Measurements from ENCODE around the gene CHD6. TPM values are rescaled to one million over a fixed set of nuclear protein-coding genes. Genes with fewer than 3 reads are reported as not detected.

CHD6 gene
- total and polyA plus RNA-seq, 2 of the 13 experiments (the other 11 are each of a cell fraction or from before 2014, with no cell fraction given): 14.4 to 52.0 TPM

DNA sequence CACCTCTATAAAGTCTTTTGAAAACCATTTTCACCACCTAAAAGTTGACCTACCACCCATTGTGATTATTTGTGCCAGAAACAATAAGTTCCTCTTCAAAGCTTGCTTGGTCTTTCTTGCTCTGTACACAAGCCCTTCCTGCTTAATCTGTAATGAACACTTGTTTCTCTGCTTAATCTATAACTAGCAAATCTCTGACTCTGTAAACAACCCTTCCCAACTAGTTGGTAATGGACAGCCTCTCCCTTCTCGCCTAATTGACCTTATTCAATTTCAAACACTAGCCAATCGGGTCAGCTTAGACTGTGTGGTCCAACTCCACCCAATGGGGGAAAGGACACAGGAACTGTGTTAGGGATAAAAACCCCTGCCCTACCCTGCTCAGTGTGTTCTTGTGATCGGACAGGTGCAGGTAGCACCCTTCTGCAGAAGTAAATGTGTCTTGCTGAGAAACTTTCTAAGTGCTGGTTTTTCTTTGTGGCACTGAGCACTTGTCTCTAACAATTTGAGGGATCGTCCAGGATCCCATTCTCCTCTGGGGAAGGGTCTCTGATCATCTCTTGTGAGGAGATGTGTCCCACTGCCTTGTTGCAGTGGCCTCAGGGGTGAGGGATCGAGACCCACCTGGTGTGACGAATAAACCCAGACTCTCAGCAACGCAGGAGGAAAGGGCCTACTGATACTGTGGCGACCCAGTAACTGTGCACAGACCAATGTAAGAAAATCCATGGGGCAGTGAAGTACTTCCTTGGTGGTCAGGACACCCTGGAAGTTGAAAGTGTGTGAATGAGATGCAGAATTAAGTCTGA is 23.5 kb downstream of the CHD6 start (continued):
- TF ChIP-seq, protein P1, sequence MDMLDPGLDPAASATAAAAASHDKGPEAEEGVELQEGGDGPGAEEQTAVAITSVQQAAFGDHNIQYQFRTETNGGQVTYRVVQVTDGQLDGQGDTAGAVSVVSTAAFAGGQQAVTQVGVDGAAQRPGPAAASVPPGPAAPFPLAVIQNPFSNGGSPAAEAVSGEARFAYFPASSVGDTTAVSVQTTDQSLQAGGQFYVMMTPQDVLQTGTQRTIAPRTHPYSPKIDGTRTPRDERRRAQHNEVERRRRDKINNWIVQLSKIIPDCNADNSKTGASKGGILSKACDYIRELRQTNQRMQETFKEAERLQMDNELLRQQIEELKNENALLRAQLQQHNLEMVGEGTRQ (IDR thresholded peaks at IDR 0.05; ENCODE audit: low read depth, low read length): no peak
- TF ChIP-seq, protein P1 (CRISPR knock-in tag; IDR thresholded peaks at IDR 0.05; ENCODE audit: borderline replicate concordance): no peak
- TF ChIP-seq AKNA (CRISPR knock-in tag; IDR thresholded peaks at IDR 0.05; ENCODE audit: borderline replicate concordance): no peak
- no peak for TF ChIP-seq RAD21 (CRISPR knock-in tag; IDR thresholded peaks at IDR 0.05)
- TF ChIP-seq, protein P2, sequence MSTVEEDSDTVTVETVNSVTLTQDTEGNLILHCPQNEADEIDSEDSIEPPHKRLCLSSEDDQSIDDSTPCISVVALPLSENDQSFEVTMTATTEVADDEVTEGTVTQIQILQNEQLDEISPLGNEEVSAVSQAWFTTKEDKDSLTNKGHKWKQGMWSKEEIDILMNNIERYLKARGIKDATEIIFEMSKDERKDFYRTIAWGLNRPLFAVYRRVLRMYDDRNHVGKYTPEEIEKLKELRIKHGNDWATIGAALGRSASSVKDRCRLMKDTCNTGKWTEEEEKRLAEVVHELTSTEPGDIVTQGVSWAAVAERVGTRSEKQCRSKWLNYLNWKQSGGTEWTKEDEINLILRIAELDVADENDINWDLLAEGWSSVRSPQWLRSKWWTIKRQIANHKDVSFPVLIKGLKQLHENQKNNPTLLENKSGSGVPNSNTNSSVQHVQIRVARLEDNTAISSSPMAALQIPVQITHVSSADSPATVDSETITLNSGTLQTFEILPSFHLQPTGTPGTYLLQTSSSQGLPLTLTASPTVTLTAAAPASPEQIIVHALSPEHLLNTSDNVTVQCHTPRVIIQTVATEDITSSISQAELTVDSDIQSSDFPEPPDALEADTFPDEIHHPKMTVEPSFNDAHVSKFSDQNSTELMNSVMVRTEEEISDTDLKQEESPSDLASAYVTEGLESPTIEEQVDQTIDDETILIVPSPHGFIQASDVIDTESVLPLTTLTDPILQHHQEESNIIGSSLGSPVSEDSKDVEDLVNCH (CRISPR knock-in tag; IDR thresholded peaks at IDR 0.05): no peak
- TF ChIP-seq ZNF296 (CRISPR knock-in tag; conservative IDR thresholded peaks at IDR 0.05): no peak
- TF ChIP-seq PHF21A (CRISPR knock-in tag; IDR thresholded peaks at IDR 0.05): peak; percentile 82
- TF ChIP-seq, protein P3, sequence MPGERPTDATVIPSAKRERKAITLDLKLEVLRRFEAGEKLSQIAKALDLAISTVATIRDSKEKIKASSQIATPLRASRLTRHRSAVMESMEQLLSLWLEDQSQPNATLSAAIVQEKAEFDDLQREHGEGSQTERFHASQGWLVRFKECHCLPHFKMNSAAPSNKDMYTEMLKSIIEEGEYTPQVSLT (CRISPR knock-in tag; IDR thresholded peaks at IDR 0.05; ENCODE audit: borderline replicate concordance, low read depth): no peak
- no peak for TF ChIP-seq ZBTB8A (CRISPR knock-in tag; IDR thresholded peaks at IDR 0.05; ENCODE audit: borderline replicate concordance, low read depth)
- peak; percentile 16; the same call in 1 of the 2 replicates for TF ChIP-seq ZNF33B (CRISPR knock-in tag; IDR thresholded peaks at IDR 0.05)
- TF ChIP-seq, protein P4, sequence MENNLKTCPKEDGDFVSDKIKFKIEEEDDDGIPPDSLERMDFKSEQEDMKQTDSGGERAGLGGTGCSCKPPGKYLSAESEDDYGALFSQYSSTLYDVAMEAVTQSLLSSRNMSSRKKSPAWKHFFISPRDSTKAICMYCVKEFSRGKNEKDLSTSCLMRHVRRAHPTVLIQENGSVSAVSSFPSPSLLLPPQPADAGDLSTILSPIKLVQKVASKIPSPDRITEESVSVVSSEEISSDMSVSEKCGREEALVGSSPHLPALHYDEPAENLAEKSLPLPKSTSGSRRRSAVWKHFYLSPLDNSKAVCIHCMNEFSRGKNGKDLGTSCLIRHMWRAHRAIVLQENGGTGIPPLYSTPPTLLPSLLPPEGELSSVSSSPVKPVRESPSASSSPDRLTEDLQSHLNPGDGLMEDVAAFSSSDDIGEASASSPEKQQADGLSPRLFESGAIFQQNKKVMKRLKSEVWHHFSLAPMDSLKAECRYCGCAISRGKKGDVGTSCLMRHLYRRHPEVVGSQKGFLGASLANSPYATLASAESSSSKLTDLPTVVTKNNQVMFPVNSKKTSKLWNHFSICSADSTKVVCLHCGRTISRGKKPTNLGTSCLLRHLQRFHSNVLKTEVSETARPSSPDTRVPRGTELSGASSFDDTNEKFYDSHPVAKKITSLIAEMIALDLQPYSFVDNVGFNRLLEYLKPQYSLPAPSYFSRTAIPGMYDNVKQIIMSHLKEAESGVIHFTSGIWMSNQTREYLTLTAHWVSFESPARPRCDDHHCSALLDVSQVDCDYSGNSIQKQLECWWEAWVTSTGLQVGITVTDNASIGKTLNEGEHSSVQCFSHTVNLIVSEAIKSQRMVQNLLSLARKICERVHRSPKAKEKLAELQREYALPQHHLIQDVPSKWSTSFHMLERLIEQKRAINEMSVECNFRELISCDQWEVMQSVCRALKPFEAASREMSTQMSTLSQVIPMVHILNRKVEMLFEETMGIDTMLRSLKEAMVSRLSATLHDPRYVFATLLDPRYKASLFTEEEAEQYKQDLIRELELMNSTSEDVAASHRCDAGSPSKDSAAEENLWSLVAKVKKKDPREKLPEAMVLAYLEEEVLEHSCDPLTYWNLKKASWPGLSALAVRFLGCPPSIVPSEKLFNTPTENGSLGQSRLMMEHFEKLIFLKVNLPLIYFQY (CRISPR knock-in tag; IDR thresholded peaks at IDR 0.05; ENCODE audit: borderline replicate concordance): 0 out of 2 replicates have a peak, but pooled peaks have one; percentile 67
- no peak for TF ChIP-seq ZNF7 (CRISPR knock-in tag; IDR thresholded peaks at IDR 0.05)
- no peak for TF ChIP-seq MTA3 (CRISPR knock-in tag; IDR thresholded peaks at IDR 0.05)
- peak; percentile 26; the same call in 1 of the 2 replicates for TF ChIP-seq ZNF251 (CRISPR knock-in tag; IDR thresholded peaks at IDR 0.05)

Data from HepG2 (cell line).